CD4-positive, alpha-beta T cell (primary cell): ENCODE measurements around the gene DOCK4. TPM values are rescaled to one million over a fixed set of nuclear protein-coding genes. Genes with fewer than 3 reads are reported as not detected.

Experiments used
- ATAC-seq: fragments of 200-7000 bp; cut with Tn5 transposase; one replicate; pipeline ENCODE4 v1.10.0; 2022; ENCODE audit warnings: mild to moderate bottlenecking; ENCODE audit not compliant: poor library complexity
- CTCF ChIA-PET: fragments of 350-600 bp; sonication (Branson Sonifier 250); formaldehyde crosslinking; loops from one replicate; lab custom pipeline; 2021; ENCODE audit warnings: antibody characterized with exemption, inconsistent platforms; lab: Charles Lee
- POLR2A ChIA-PET: fragments of 350-600 bp; sonication (Branson Sonifier 250); formaldehyde crosslinking; loops from one replicate; lab custom pipeline; 2021; ENCODE audit warnings: antibody characterized with exemption, inconsistent platforms; lab: Charles Lee
- DNase-seq, 14 experiments: peaks; one replicate each; pipeline ENCODE4 v3.0.0-alpha.2; 2013 to 2020; ENCODE audit warnings: mixed read lengths in 2 of 14
- H3K27ac ChIP-seq, 2 donors: one replicate each; pipeline versions ENCODE4 v1.5.1 to v1.7.0; 2013; ENCODE audit warnings: low read length in 2 of 2, low read depth in 1 of 2, mild to moderate bottlenecking in 1 of 2
- H3K27me3 ChIP-seq, 2 experiments: 1 replicate in 1 of 2; 2 replicates in 1 of 2; pipeline versions ENCODE4 v1.6.1 to v1.7.0; 2013; ENCODE audit warnings: low read length in 2 of 2, control low read depth in 1 of 2, mild to moderate bottlenecking in 1 of 2, moderate library complexity in 1 of 2; ENCODE audit not compliant: insufficient read depth in 2 of 2, control insufficient read depth in 1 of 2
- H3K36me3 ChIP-seq: one replicate; pipeline ENCODE4 v1.6.1; 2013; ENCODE audit warnings: low read length, control low read depth; ENCODE audit not compliant: insufficient read depth
- H3K4me1 ChIP-seq: one replicate; pipeline ENCODE4 v1.6.1; 2013; ENCODE audit warnings: low read length, control low read depth; ENCODE audit not compliant: insufficient read depth
- H3K4me3 ChIP-seq: one replicate; pipeline ENCODE4 v1.5.1; 2013; ENCODE audit warnings: mild to moderate bottlenecking, low read length, moderate library complexity
- H3K9me3 ChIP-seq, 2 experiments: 1 replicate in 1 of 2; 2 replicates in 1 of 2; pipeline versions ENCODE4 v1.6.1 to v1.7.0; 2013; ENCODE audit warnings: low read length in 2 of 2, mild to moderate bottlenecking in 2 of 2, control low read depth in 1 of 2, moderate library complexity in 1 of 2; ENCODE audit not compliant: control insufficient read depth in 1 of 2, insufficient read depth in 1 of 2
- H3K27ac Mint-ChIP-seq: one replicate; pipeline ENCODE4 v1.8.0; 2020; ENCODE audit warnings: mixed read lengths
- H3K27me3 Mint-ChIP-seq: one replicate; pipeline ENCODE4 v1.8.0; 2021; ENCODE audit warnings: mixed read lengths
- H3K36me3 Mint-ChIP-seq: one replicate; pipeline ENCODE4 v1.8.0; 2021; ENCODE audit warnings: low read depth, mixed read lengths
- H3K4me1 Mint-ChIP-seq: one replicate; pipeline ENCODE4 v1.8.0; 2021; ENCODE audit warnings: low read depth, mixed read lengths
- H3K4me3 Mint-ChIP-seq: one replicate; pipeline ENCODE4 v1.8.0; 2020; ENCODE audit warnings: mild to moderate bottlenecking, mixed read lengths
- H3K9me3 Mint-ChIP-seq: one replicate; pipeline ENCODE4 v1.8.0; 2020; ENCODE audit warnings: mixed read lengths
- CTCF ChIP-seq: fragments of 200-600 bp; IDR thresholded peaks from one replicate; pipeline ENCODE4 v1.8.0; 2022; ENCODE audit warnings: antibody characterized with exemption, mild to moderate bottlenecking
- intact Hi-C, 2 experiments: fragments of 100-400 bp; cut with DNase I in 1 of 2; cut with micrococcal nuclease in 1 of 2; formaldehyde crosslinking; loops; one replicate each; pipeline versions ENCODE4 v1.15.1 to v1.9.0; 2023 to 2025; cut with DNase I, micrococcal nuclease
- total RNA-seq, 174 experiments: library from RNA in 2 of 174; stranded (reverse) in 2 of 174; gene quantifications; one replicate each; pipeline ENCODE4 v1.2.3 and lab custom pipeline; 2021 to 2026

The DOCK4 gene
- total RNA-seq, 2 experiments from 2014 or later: 0.31 to 0.38 TPM

GRCh38 chr7:112143136-112143535 lies 63.1 kb downstream of the DOCK4 start:
- ChIA-PET POLR2A (no interaction called here), CTCF (no interaction called here)
- H3K9me3 Mint-ChIP-seq: no peaks in the 10 kb centered on the region
- no peaks in the 10 kb centered on the region for H3K36me3 Mint-ChIP-seq
- H3K27ac Mint-ChIP-seq: no peak overlapping the region
- H3K27me3 ChIP-seq: no peaks in the 10 kb centered on the region
- no peaks in the 10 kb centered on the region for H3K4me1 Mint-ChIP-seq
- no peaks in the 10 kb centered on the region for H3K9me3 ChIP-seq
- no peak overlapping the region for H3K4me3 Mint-ChIP-seq
- H3K4me3 ChIP-seq: no peak overlapping the region
- peaks cover 7% of the 10 kb centered on the region for H3K27me3 Mint-ChIP-seq
- TF ChIP-seq CTCF: no peak
- no peak for ATAC-seq
- no peak overlapping the region for H3K27ac ChIP-seq
- intact Hi-C loops: no loop called here
- H3K36me3 ChIP-seq: no peaks in the 10 kb centered on the region
- DNase-seq: no peak
- no peaks in the 10 kb centered on the region for H3K4me1 ChIP-seq

GRCh38 chr7:112140600-112140999 lies 65.6 kb downstream of the DOCK4 start:
- H3K4me3 Mint-ChIP-seq: no peak overlapping the region
- intact Hi-C loops: no loop called here
- no peaks in the 10 kb centered on the region for H3K4me1 ChIP-seq
- no peaks in the 10 kb centered on the region for H3K27me3 Mint-ChIP-seq
- no peaks in the 10 kb centered on the region for H3K9me3 ChIP-seq
- no peak overlapping the region for H3K4me3 ChIP-seq
- ATAC-seq (no peak), DNase-seq (no peak)
- H3K36me3 ChIP-seq: no peaks in the 10 kb centered on the region
- no peaks in the 10 kb centered on the region for H3K36me3 Mint-ChIP-seq
- H3K27ac ChIP-seq: no peak overlapping the region
- ChIA-PET CTCF (interaction anchor here (0.7 to 1.4 kb wide), 2 partner anchors 16 to 1192 kb away, joined by 3 read pairs; no protein-coding TSS in a partner anchor), POLR2A (no interaction called here)
- no peaks in the 10 kb centered on the region for H3K4me1 Mint-ChIP-seq
- TF ChIP-seq CTCF: no peak
- no peaks in the 10 kb centered on the region for H3K9me3 Mint-ChIP-seq
- H3K27me3 ChIP-seq: no peaks in the 10 kb centered on the region
- H3K27ac Mint-ChIP-seq: no peak overlapping the region

GRCh38 chr7:112138938-112139337 lies 67.3 kb downstream of the DOCK4 start:
- POLR2A ChIA-PET: no interaction called here
- TF ChIP-seq CTCF: no peak
- intact Hi-C loops: no loop called here
- no peaks in the 10 kb centered on the region for H3K9me3 Mint-ChIP-seq
- no peaks in the 10 kb centered on the region for H3K27me3 Mint-ChIP-seq
- H3K27me3 ChIP-seq: no peaks in the 10 kb centered on the region
- no peak overlapping the region for H3K4me3 Mint-ChIP-seq
- no peaks in the 10 kb centered on the region for H3K4me1 ChIP-seq
- H3K27ac ChIP-seq: no peak overlapping the region
- CTCF ChIA-PET: interaction anchor here (1.2 kb wide), 1 partner anchor 13 kb away, joined by 3 read pairs; no protein-coding TSS in a partner anchor
- no peak overlapping the region for H3K4me3 ChIP-seq
- no peak overlapping the region for H3K27ac Mint-ChIP-seq
- H3K36me3 ChIP-seq: no peaks in the 10 kb centered on the region
- H3K9me3 ChIP-seq: no peaks in the 10 kb centered on the region
- DNase-seq (no peak), ATAC-seq (no peak)
- no peaks in the 10 kb centered on the region for H3K36me3 Mint-ChIP-seq
- H3K4me1 Mint-ChIP-seq: no peaks in the 10 kb centered on the region
